Eye (tissue), 1 donor: Measurements from ENCODE around the gene LIN54.
"Not testable (repeated sequence)": the region's sequence is repeated elsewhere in the genome, so short reads cannot be mapped to it uniquely, and the experiment has no call there.

Source experiments
- DNase-seq: peaks from one replicate; pipeline ENCODE4 v3.0.0-alpha.2; 2015

Gene LIN54

GRCh38 chr4:82930848-82931755, 79.5 kb downstream of the LIN54 start:
- no peak for DNase-seq

DNA sequence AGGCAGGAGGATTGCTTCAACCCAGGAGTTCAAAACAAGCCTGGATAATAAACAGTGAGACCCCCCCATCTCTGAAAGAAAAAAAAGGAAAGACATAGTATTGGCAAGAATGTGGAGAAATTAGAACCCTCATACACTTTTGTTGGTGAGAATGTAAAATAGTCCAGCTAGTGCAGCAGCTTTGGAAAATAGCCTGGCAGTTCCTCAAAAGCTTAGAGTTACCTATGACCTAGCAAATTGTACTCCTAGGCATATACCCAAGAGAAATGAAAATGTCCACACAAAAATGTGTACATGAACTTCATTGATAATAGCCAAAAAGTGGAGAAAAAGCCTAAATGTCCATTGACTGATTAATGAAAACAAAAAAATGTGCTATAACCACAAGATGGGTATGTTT, 88.8 kb downstream of the LIN54 start:
- no peak for DNase-seq

- no peak for DNase-seq
Measured at GRCh38 chr4:82919386-82919785, 91.2 kb downstream of the LIN54 start.

- DNase-seq, result no peak
Measured at GRCh38 chr4:82918091-82918490, 92.5 kb downstream of the LIN54 start.

DNA sequence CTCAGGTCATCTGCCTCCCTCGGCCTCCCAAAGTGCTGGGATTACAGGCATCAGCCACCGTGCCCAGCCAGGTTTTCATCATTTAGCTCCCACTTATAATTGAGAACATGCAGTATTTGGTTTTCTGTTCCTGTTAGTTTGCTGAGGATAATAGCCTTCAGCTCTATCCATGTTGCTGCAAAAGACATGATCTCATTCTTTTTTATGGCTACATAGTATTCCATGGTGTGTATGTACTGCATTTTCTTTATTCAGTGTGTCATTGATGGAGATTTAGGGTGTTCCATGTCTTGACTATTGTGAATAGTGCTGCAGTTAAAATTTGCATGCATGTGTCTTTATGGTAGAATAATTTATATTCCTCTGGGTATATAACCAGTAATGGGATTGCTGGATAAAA, 96.7 kb downstream of the LIN54 start:
- not testable (repeated sequence) for DNase-seq

- DNase-seq, result no peak
Measured at GRCh38 chr4:82913305-82913704, 97.3 kb downstream of the LIN54 start.

GRCh38 chr4:82909326-82909725, 101.3 kb downstream of the LIN54 start:
- DNase-seq, result no peak

- DNase-seq, result no peak
Measured at GRCh38 chr4:82906469-82906868, 104.2 kb downstream of the LIN54 start.

- DNase-seq, result no peak
Measured at GRCh38 chr4:82905205-82905604, 105.4 kb downstream of the LIN54 start.

DNA sequence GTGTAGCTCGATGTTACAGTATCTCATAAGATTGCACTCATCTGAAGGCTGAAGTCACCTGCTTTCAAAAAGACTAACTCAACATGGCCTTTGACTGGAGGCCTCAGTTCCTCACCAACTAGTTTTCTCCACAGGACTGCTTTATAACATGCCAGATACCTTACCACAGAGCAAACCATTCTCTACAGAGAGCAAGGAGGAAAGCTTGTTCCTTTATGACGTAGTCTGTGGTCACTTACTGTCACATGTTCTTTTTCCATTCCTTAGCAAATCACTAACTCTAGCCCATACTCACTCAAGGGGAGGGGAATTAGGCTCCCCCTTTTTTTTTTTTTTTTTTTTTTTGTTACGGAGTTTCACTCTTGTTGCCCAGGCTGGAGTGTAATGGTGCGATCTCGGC, 106.9 kb downstream of the LIN54 start:
- no peak for DNase-seq

- no peak for DNase-seq
Measured at GRCh38 chr4:82901183-82901718, 109.4 kb downstream of the LIN54 start.

GRCh38 chr4:82900411-82901182, 110.0 kb downstream of the LIN54 start, which contains the start of gene THAP9:
Gene THAP9 (plus strand): TSS chr4:82900735. CDS start chr4:82900803, 68 bp downstream.
- DNase-seq, result peak; percentile 99

- DNase-seq, result no peak
Measured at GRCh38 chr4:82900066-82900410, 110.6 kb downstream of the LIN54 start.

GRCh38 chr4:82899374-82900065, 111.1 kb downstream of the LIN54 start:
- DNase-seq, result peak; percentile 58

GRCh38 chr4:82898322-82899243, 112.0 kb downstream of the LIN54 start:
- peak; percentile 43 for DNase-seq

DNA sequence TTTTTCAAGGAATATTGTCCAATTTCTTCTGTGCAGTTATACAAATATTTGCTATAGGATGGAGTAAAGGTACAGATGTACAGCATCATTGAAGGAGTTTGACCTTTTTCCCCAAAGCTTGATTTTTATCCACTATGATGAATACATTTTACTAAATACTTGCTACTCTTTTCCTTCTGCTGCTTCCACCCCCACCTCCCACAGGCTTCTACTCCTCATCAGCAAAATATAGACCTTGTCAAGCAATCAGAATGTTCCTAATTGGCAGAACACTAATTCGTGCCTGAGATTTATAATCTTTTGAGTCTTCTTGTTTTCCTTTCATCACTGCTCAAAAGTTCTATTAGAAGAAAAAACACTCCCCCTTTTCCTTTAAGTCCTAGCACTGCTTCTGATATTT, 113.9 kb downstream of the LIN54 start:
- no peak for DNase-seq

DNA sequence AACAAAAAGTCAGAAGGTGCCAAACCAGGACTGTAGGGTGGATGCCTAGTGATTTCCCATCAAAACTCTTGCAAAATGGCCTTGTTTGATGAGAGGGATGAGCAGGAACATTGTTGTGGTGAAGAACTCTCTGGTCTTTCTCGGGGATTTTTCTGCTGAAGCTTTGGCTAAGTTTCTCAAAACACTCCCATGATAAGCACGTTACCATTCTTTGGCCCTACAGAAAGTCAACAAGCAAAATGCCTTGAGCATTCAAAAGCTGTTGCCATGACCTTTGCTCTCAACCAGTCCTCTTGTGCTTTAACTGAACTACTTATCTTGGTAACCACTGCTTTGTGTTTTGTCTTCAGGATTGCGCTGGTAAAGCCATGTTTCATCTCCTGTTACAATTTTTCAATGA, 116.7 kb downstream of the LIN54 start:
- DNase-seq, result no peak

GRCh38 chr4:82892467-82892802, 118.2 kb downstream of the LIN54 start:
- no peak for DNase-seq

DNA sequence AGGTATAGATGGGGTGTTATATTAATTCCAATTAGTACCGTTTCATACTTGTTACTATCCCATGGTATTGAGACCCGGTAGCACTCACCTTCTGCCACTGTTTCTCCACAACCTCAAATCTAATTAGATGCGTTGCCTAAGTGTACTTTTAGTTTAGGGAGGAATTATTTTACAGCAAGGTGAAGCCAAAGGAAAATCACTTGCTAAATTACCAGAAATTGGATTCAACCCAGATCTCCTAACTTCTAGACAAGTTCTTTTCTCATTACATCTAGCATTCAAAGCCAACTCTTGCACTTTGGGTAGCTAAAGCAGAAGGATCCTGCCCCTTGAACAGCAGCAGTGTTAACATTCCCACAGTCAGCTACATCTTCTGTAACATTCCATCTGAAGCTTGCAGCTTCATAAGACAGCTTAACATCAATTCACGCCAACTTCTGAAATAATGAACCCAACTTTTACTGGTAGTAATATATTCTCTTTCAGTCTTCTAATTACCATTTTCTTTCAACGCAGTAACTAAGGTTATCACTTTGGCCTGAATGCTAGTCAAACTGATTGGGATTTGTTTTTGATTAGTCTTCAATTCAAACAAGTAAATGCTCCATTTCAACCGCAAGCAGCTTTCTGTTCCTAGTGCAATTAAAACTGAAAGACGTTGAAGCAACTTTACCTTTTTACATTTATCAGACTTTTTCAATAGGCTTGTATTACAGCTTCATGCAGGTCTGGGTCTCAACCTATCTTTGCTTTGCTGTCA, 118.7 kb downstream of the LIN54 start:
- DNase-seq, result no peak

GRCh38 chr4:82890901-82891706, 119.5 kb downstream of the LIN54 start, which contains the start of gene SEC31A:
Gene SEC31A (minus strand): TSS chr4:82891153. CDS start chr4:82881936, 9,217 bp downstream.
- peak; percentile 98 for DNase-seq
